PC-9 (cell line): ENCODE data around the gene RAB40B. TPM values are rescaled to one million over a fixed set of nuclear protein-coding genes. Genes with fewer than 3 reads are reported as not detected.

Source experiments
- BruUV-seq: library from RNA; stranded (reverse); fragments of 400-500 nt; replicated peaks from 2 replicates; lab custom pipeline; 2021; lab: Mats Ljungman, UMichigan
- CTCF ChIA-PET: fragments of 300-600 bp; sonication (Branson Sonifier 250); formaldehyde crosslinking; loops from one replicate; lab custom pipeline; 2022; ENCODE audit warnings: antibody characterized with exemption; lab: Charles Lee
- POLR2A ChIA-PET: fragments of 300-600 bp; sonication (Branson Sonifier 250); formaldehyde crosslinking; loops from one replicate; lab custom pipeline; 2022; ENCODE audit warnings: antibody characterized with exemption; ENCODE audit not compliant: unreplicated experiment; lab: Charles Lee
- DNase-seq, 2 experiments: peaks; one replicate each; pipeline versions ENCODE4 v3.0.0 to v3.0.0-alpha.2; 2015 to 2022; ENCODE audit warnings: mixed read lengths in 1 of 2
- H2AFZ ChIP-seq: fragments of 200-600 bp; sonication (generic); 2 replicates; pipeline ENCODE4 v1.8.1; 2017; ENCODE audit warnings: antibody characterized with exemption
- H3F3A ChIP-seq: fragments of 200-600 bp; sonication (generic); 2 replicates; pipeline ENCODE4 v1.8.1; 2017; ENCODE audit warnings: antibody characterized with exemption, mild to moderate bottlenecking, low read depth; ENCODE audit not compliant: insufficient read depth
- H3K27ac ChIP-seq: fragments of 200-600 bp; sonication (generic); 2 replicates; pipeline ENCODE4 v1.6.1; 2016; ENCODE audit warnings: mixed run types
- H3K27me3 ChIP-seq: fragments of 200-600 bp; sonication (generic); 2 replicates; pipeline ENCODE4 v1.6.1; 2016; ENCODE audit warnings: low read depth, mixed run types; ENCODE audit not compliant: insufficient read depth
- H3K36me3 ChIP-seq: fragments of 200-600 bp; sonication (generic); 2 replicates; pipeline ENCODE4 v1.6.1; 2016; ENCODE audit warnings: low read depth, mixed run types
- H3K4me1 ChIP-seq: fragments of 200-600 bp; sonication (generic); replicated peaks from 2 replicates; pipeline ENCODE4 v1.6.1; 2016; ENCODE audit warnings: mixed run types; ENCODE audit not compliant: insufficient read depth
- H3K4me2 ChIP-seq: fragments of 200-600 bp; sonication (generic); 2 replicates; pipeline ENCODE4 v1.6.1; 2017; ENCODE audit warnings: mixed run types
- H3K4me3 ChIP-seq: fragments of 200-600 bp; sonication (generic); 2 replicates; pipeline ENCODE4 v1.6.1; 2016; ENCODE audit warnings: mixed run types
- H3K79me2 ChIP-seq: fragments of 200-600 bp; sonication (generic); 2 replicates; pipeline ENCODE4 v1.6.1; 2017; ENCODE audit warnings: low read depth, mixed run types
- H3K9me2 ChIP-seq: fragments of 200-600 bp; sonication (generic); 2 replicates; pipeline ENCODE4 v1.8.1; 2017; ENCODE audit warnings: mild to moderate bottlenecking; ENCODE audit not compliant: insufficient read depth
- H3K9me3 ChIP-seq: fragments of 200-600 bp; sonication (generic); 2 replicates; pipeline ENCODE4 v1.8.1; 2016; ENCODE audit warnings: low read depth; ENCODE audit not compliant: insufficient read depth
- H4K20me1 ChIP-seq: fragments of 200-600 bp; sonication (generic); 2 replicates; pipeline ENCODE4 v1.8.1; 2017; ENCODE audit not compliant: insufficient read depth
- CTCF ChIP-seq: fragments of 200-600 bp; sonication (generic); conservative IDR thresholded peaks from 2 replicates; pipeline ENCODE4 v1.6.1; 2017; ENCODE audit warnings: mixed run types, antibody characterized with exemption, mild to moderate bottlenecking, moderate library complexity
- EZH2 ChIP-seq: fragments of 200-600 bp; sonication (generic); IDR thresholded peaks from 2 replicates; pipeline ENCODE4 v1.8.0; 2017; ENCODE audit warnings: antibody characterized with exemption, low read depth
- intact Hi-C: fragments of 100-400 bp; cut with micrococcal nuclease; formaldehyde crosslinking; loops from one replicate; pipeline ENCODE4 v1.10.0; 2022; ENCODE audit not compliant: unreplicated experiment
- total RNA-seq: library from RNA; stranded (reverse); gene quantifications from 2 replicates; pipeline ENCODE4 v1.2.3, GENCODE V29; 2021

Gene RAB40B
- total RNA-seq, 1 experiment from 2014 or later = 7.9 TPM

- Histone ChIP-seq H3F3A (no peaks in the 10 kb centered on the region), H3K27me3 (no peaks in the 10 kb centered on the region), H3K79me2 (0 out of 2 replicates have a peak, but pooled peaks cover 6% of the 10 kb centered on the region), H4K20me1 (peaks cover 5% of the 10 kb centered on the region; the same call in 1 of the 2 replicates), H3K4me3 (no peak overlapping the region), H3K4me1 (no peaks in the 10 kb centered on the region), H2AFZ (no peak overlapping the region), H3K4me2 (no peak overlapping the region), H3K36me3 (0 out of 2 replicates have a peak, but pooled peaks cover 3% of the 10 kb centered on the region), H3K9me3 (no peaks in the 10 kb centered on the region), H3K27ac (no peak overlapping the region), H3K9me2 (no peaks in the 10 kb centered on the region)
- intact Hi-C loops = no loop called here
- TF ChIP-seq EZH2 = no peak
- TF ChIP-seq CTCF = no peak
- DNase-seq = no peak
- no TSS peak for BruUV-seq
- ChIA-PET CTCF (no interaction called here), POLR2A (no interaction called here)
These were observed 71.1 kb downstream of the RAB40B start for GRCh38 chr17:82627405-82627804.

GRCh38 chr17:82623707-82624106 lies 74.8 kb downstream of the RAB40B start:
- H3K4me1 ChIP-seq = no peaks in the 10 kb centered on the region
- H3K4me3 ChIP-seq = no peak overlapping the region
- no peaks in the 10 kb centered on the region for H3K9me2 ChIP-seq
- peaks cover 5% of the 10 kb centered on the region; the same call in 1 of the 2 replicates for H4K20me1 ChIP-seq
- no peaks in the 10 kb centered on the region for H3K79me2 ChIP-seq
- H3K36me3 ChIP-seq = no peaks in the 10 kb centered on the region
- no TSS peak for BruUV-seq
- no peak overlapping the region for H2AFZ ChIP-seq
- POLR2A ChIA-PET = no interaction called here
- no peak overlapping the region for H3K27ac ChIP-seq
- no peaks in the 10 kb centered on the region for H3K27me3 ChIP-seq
- no peaks in the 10 kb centered on the region for H3F3A ChIP-seq
- H3K4me2 ChIP-seq = no peak overlapping the region
- DNase-seq = no peak
- CTCF ChIA-PET = no interaction called here
- intact Hi-C loops = no loop called here
- H3K9me3 ChIP-seq = no peaks in the 10 kb centered on the region
- TF ChIP-seq EZH2 = no peak
- TF ChIP-seq CTCF = no peak

- Histone ChIP-seq H3K4me3 (no peak overlapping the region), H3F3A (no peaks in the 10 kb centered on the region), H2AFZ (no peak overlapping the region), H3K4me2 (no peak overlapping the region), H3K27me3 (no peaks in the 10 kb centered on the region), H3K36me3 (no peaks in the 10 kb centered on the region), H3K4me1 (no peaks in the 10 kb centered on the region), H3K79me2 (no peaks in the 10 kb centered on the region), H3K9me3 (no peaks in the 10 kb centered on the region), H3K9me2 (no peaks in the 10 kb centered on the region), H3K27ac (no peak overlapping the region), H4K20me1 (no peaks in the 10 kb centered on the region)
- TF ChIP-seq EZH2 (no peak), CTCF (no peak)
- no TSS peak for BruUV-seq
- ChIA-PET CTCF (no interaction called here), POLR2A (no interaction called here)
- intact Hi-C loops = no loop called here
- DNase-seq = no peak
These were observed 78.9 kb downstream of the RAB40B start for GRCh38 chr17:82619641-82620040.
